ENCODE measurements around the gene METTL23.
"Not testable (repeated sequence)": the region's sequence is repeated elsewhere in the genome, so short reads cannot be mapped to it uniquely, and the experiment has no call there.

The METTL23 gene

GRCh38 chr17:76737676-76738467, 11.2 kb downstream of the METTL23 start, which contains the start of gene MFSD11:
MFSD11 (plus strand) TSS chr17:76738119; CDS start chr17:76738353, 234 bp downstream.
- TF ChIP-seq CSRNP3 (CRISPR knock-in tag; IDR thresholded peaks at IDR 0.05) = no peak
- TF ChIP-seq PPARA (CRISPR knock-in tag; IDR thresholded peaks at IDR 0.05; ENCODE audit: borderline replicate concordance) = no peak
- no peak for TF ChIP-seq ESRRG (CRISPR knock-in tag; IDR thresholded peaks at IDR 0.05)
- no peak for TF ChIP-seq ISL1 (CRISPR knock-in tag; IDR thresholded peaks at IDR 0.05)
- 0 out of 2 replicates have a peak, but pooled peaks have one; percentile 46 for TF ChIP-seq ZFP3 (CRISPR knock-in tag; IDR thresholded peaks at IDR 0.05)
- peak; percentile 83 for ATAC-seq

GRCh38 chr17:76738468-76738850, 11.8 kb downstream of the METTL23 start:
- no peak for TF ChIP-seq TOX (CRISPR knock-in tag; IDR thresholded peaks at IDR 0.05; ENCODE audit: borderline replicate concordance)
- TF ChIP-seq, protein P1, sequence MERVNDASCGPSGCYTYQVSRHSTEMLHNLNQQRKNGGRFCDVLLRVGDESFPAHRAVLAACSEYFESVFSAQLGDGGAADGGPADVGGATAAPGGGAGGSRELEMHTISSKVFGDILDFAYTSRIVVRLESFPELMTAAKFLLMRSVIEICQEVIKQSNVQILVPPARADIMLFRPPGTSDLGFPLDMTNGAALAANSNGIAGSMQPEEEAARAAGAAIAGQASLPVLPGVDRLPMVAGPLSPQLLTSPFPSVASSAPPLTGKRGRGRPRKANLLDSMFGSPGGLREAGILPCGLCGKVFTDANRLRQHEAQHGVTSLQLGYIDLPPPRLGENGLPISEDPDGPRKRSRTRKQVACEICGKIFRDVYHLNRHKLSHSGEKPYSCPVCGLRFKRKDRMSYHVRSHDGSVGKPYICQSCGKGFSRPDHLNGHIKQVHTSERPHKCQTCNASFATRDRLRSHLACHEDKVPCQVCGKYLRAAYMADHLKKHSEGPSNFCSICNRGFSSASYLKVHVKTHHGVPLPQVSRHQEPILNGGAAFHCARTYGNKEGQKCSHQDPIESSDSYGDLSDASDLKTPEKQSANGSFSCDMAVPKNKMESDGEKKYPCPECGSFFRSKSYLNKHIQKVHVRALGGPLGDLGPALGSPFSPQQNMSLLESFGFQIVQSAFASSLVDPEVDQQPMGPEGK (CRISPR knock-in tag; IDR thresholded peaks at IDR 0.05; ENCODE audit: borderline replicate concordance) = peak; percentile 37; the same call in 1 of the 2 replicates
- ATAC-seq = no peak

DNA sequence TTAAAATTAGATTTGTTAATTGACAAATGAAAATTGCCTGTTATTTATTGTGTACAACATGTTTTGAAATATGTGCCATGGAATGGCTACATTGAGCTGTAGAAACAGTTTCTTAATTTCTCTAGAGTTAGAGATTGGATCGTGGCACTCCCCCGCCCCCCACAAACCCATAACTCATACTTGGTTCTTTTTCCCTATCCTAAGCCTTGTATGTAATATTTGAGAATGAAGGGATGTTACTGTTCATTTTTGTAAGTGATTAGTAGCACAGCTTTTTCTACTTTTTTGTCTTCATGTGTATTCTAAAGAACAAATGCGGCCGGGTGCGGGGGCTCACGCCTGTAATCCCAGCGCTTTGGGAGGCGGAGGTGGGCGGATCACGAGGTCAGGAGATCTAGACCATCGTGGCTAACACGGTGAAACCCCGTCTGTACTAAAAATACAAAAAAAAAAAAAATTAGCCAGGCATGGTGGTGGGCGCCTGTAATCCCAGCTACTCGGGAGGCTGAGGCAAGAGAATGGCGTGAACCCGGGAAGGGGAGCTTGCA, 13.0 kb downstream of the METTL23 start:
- ATAC-seq = not testable (repeated sequence)

- TF ChIP-seq SNAI2 (CRISPR knock-in tag; IDR thresholded peaks at IDR 0.05) (no peak), ESRRG (CRISPR knock-in tag; IDR thresholded peaks at IDR 0.05) (no peak), GLIS3 (CRISPR knock-in tag; IDR thresholded peaks at IDR 0.05) (no peak), ARNTL (CRISPR knock-in tag; IDR thresholded peaks at IDR 0.05; ENCODE audit: borderline replicate concordance, low read depth) (no peak)
- ATAC-seq = no peak
Measured at GRCh38 chr17:76740329-76741118, 13.9 kb downstream of the METTL23 start.

DNA sequence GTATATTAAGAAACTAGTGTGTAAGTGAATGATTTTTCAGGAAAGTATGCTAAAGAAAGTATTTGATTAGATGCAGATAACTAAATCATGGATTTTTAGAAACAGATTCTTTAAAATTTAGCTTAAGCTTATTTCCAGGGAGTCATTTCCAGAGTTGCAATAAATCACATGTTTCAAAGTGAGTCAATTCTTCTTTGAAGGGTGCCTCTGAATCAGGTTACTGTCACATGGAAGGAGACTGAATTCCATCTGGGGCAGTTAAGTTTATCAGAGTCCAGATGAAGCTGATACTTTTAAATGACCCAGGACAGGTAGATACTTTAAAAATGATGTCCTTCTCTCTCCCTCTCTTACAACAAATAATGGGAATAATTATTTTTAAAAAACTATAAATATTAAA, 16.3 kb downstream of the METTL23 start:
- TF ChIP-seq, protein P2, sequence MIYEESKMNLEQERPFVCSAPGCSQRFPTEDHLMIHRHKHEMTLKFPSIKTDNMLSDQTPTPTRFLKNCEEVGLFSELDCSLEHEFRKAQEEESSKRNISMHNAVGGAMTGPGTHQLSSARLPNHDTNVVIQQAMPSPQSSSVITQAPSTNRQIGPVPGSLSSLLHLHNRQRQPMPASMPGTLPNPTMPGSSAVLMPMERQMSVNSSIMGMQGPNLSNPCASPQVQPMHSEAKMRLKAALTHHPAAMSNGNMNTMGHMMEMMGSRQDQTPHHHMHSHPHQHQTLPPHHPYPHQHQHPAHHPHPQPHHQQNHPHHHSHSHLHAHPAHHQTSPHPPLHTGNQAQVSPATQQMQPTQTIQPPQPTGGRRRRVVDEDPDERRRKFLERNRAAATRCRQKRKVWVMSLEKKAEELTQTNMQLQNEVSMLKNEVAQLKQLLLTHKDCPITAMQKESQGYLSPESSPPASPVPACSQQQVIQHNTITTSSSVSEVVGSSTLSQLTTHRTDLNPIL (CRISPR knock-in tag; IDR thresholded peaks at IDR 0.05; ENCODE audit: low read depth) = no peak
- no peak for TF ChIP-seq ESRRG (CRISPR knock-in tag; IDR thresholded peaks at IDR 0.05)
- no peak for TF ChIP-seq ARNTL (CRISPR knock-in tag; IDR thresholded peaks at IDR 0.05; ENCODE audit: borderline replicate concordance, low read depth)
- no peak for TF ChIP-seq ZFP3 (CRISPR knock-in tag; IDR thresholded peaks at IDR 0.05)
- TF ChIP-seq TOX (CRISPR knock-in tag; IDR thresholded peaks at IDR 0.05; ENCODE audit: borderline replicate concordance) = no peak
- no peak for TF ChIP-seq ZNF70 (CRISPR knock-in tag; IDR thresholded peaks at IDR 0.05)
- no peak for TF ChIP-seq GLIS3 (CRISPR knock-in tag; IDR thresholded peaks at IDR 0.05)
- no peak for TF ChIP-seq TSHZ2 (CRISPR knock-in tag; IDR thresholded peaks at IDR 0.05)
- TF ChIP-seq RARB (CRISPR knock-in tag; IDR thresholded peaks at IDR 0.05) = no peak
- TF ChIP-seq PPARA (CRISPR knock-in tag; IDR thresholded peaks at IDR 0.05; ENCODE audit: borderline replicate concordance) = no peak
- TF ChIP-seq, protein P1 (CRISPR knock-in tag; IDR thresholded peaks at IDR 0.05; ENCODE audit: borderline replicate concordance) = no peak
- TF ChIP-seq ISL1 (CRISPR knock-in tag; IDR thresholded peaks at IDR 0.05) = no peak
- no peak for ATAC-seq
